HCT116 (cell line): ENCODE data around the gene BCAR1.

ENCODE experiments used
- EZH2 ChIP-seq: fragments of 200-600 bp; sonication (generic); IDR thresholded peaks from 2 replicates; pipeline ENCODE4 v1.6.1; 2017; ENCODE audit warnings: antibody characterized with exemption, mixed run types
- EZH2phosphoT487 ChIP-seq: fragments of 200-600 bp; IDR thresholded peaks from 2 replicates; pipeline ENCODE4 v1.6.1; 2018; ENCODE audit warnings: antibody characterized with exemption, borderline replicate concordance
- JUND ChIP-seq: IDR thresholded peaks from 2 replicates; pipeline ENCODE4 v1.6.1; 2012
- POLR2A ChIP-seq: IDR thresholded peaks from 2 replicates; pipeline ENCODE4 v1.7.0; 2011; ENCODE audit warnings: borderline replicate concordance; ENCODE audit not compliant: insufficient read depth, insufficient read length; ENCODE audit errors: extremely low read depth
- POLR2AphosphoS5 ChIP-seq: IDR thresholded peaks from 2 replicates; pipeline ENCODE4 v1.6.1; 2011; ENCODE audit warnings: mild to moderate bottlenecking, low read depth, low read length, moderate library complexity
- ZFX ChIP-seq: fragments of 450-650 bp; IDR thresholded peaks from 2 replicates; pipeline ENCODE4 v1.6.1; 2017
- ZNF274 ChIP-seq: fragments of 200-500 bp; sonication (Bioruptor generic); IDR thresholded peaks from 2 replicates; pipeline ENCODE4 v1.6.1; 2014; ENCODE audit warnings: mild to moderate bottlenecking, low read depth, low read length, inconsistent platforms
- TF ChIP-seq, protein P1 (sequence below), 3 experiments: fragments of 200-600 bp in 1 of 3; sonication (generic) in 1 of 3; IDR thresholded peaks in 2 of 3; conservative IDR thresholded peaks in 1 of 3; 2 replicates each; pipeline ENCODE4 v1.5.1; 2012 to 2017; ENCODE audit warnings: low read depth in 2 of 3, low read length in 2 of 3, antibody characterized with exemption in 1 of 3, borderline replicate concordance in 1 of 3, control low read depth in 1 of 3, mild to moderate bottlenecking in 1 of 3, mixed read lengths in 1 of 3, mixed run types in 1 of 3, moderate library complexity in 1 of 3; ENCODE audit not compliant: insufficient read depth in 1 of 3

DNA sequence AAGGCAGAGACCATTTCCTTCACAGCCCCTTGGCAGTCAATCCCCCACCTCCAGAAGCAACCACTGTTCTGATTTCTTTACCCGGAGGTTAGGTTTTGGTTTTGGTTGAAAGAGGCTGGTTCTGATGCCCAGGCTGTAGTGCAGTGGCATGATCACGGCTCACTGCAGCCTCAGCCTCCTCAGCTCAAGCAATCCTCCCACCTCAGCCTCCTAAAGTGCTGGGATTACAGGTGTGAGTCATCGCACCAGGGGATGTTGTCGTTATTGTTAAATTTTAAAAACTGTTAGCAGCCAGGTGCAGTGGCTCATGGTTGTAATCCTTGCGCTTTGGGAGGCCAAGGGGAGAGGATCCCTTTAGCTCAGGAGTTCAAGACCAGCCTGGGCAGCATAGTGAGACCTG lies 41.5 kb downstream of the BCAR1 start:
- TF ChIP-seq, protein P1, sequence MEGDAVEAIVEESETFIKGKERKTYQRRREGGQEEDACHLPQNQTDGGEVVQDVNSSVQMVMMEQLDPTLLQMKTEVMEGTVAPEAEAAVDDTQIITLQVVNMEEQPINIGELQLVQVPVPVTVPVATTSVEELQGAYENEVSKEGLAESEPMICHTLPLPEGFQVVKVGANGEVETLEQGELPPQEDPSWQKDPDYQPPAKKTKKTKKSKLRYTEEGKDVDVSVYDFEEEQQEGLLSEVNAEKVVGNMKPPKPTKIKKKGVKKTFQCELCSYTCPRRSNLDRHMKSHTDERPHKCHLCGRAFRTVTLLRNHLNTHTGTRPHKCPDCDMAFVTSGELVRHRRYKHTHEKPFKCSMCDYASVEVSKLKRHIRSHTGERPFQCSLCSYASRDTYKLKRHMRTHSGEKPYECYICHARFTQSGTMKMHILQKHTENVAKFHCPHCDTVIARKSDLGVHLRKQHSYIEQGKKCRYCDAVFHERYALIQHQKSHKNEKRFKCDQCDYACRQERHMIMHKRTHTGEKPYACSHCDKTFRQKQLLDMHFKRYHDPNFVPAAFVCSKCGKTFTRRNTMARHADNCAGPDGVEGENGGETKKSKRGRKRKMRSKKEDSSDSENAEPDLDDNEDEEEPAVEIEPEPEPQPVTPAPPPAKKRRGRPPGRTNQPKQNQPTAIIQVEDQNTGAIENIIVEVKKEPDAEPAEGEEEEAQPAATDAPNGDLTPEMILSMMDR (IDR thresholded peaks at IDR 0.05 in 2 of 3, conservative IDR thresholded peaks at IDR 0.05 in 1 of 3; ENCODE audit: borderline replicate concordance in 1 of 3, insufficient read depth in 1 of 3, low read depth in 2 of 3, low read length in 2 of 3), result no peak
- TF ChIP-seq JUND (no peak), ZFX (no peak), POLR2A (no peak), EZH2phosphoT487 (no peak), EZH2 (no peak), ZNF274 (no peak), POLR2AphosphoS5 (no peak)
